ENCODE data around the gene TRABD2B.

TRABD2B gene

GRCh38 chr1:47993881-47994625 lies 3.1 kb downstream of the TRABD2B start:
- in situ Hi-C loops (cut with HindIII; ENCODE audit: low sequenced_read_pairs) = no loop called here
- H3K4me3 ChIP-seq (ENCODE audit: low read depth, low read length) = no peak overlapping the region
- DNase-seq (ENCODE audit: low read depth, low spot score) = no peak
- no peak for TF ChIP-seq CTCF (IDR thresholded peaks at IDR 0.05; ENCODE audit: low read depth, low read length)

GRCh38 chr1:47993416-47993740 lies 3.8 kb downstream of the TRABD2B start:
- no peak overlapping the region for H3K4me3 ChIP-seq (ENCODE audit: low read depth, low read length)
- in situ Hi-C loops (cut with HindIII; ENCODE audit: low sequenced_read_pairs) = no loop called here
- TF ChIP-seq CTCF (IDR thresholded peaks at IDR 0.05; ENCODE audit: low read depth, low read length) = no peak
- no peak for DNase-seq (ENCODE audit: low read depth, low spot score)

DNA sequence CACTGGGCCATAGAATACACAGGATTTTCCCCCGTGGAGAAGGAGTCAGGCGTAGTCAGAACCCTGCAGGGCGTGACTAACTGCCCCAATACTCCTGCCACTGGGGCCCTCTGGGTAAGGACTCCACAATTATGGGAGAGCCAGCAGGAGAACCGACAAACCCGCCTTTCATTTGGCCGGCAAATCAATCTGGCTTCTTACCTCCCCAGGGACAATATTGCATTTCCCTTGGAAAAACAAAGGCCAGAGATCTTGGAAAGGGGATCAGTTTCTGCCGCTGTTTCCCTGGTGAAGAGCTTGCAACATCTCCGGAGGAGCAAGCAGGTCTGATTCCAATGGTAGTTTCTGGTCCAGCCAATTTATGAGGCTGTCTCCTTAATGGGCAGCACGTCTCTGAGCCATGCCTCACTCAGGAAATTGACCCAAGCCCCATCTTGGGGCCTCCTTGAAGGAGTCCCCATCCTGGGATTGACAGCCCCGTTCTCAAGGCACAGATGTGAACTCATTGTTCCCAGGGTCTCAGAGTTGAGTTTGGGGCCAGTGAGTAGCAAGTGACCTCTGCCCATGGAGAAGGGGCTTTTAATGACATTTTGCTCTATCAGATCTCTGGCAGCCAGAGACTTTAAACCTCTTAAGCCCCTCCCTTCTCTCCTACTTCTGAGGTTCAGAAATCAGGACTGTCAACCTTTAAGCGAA lies 4.3 kb downstream of the TRABD2B start:
- in situ Hi-C loops (cut with HindIII; ENCODE audit: low sequenced_read_pairs) = no loop called here
- no peak for TF ChIP-seq CTCF (IDR thresholded peaks at IDR 0.05; ENCODE audit: low read depth, low read length)
- peak; percentile 58 for DNase-seq (ENCODE audit: low read depth, low spot score)
- no peak overlapping the region for H3K4me3 ChIP-seq (ENCODE audit: low read depth, low read length)

- H3K4me3 ChIP-seq (ENCODE audit: low read depth, low read length) = no peak overlapping the region
- no peak for TF ChIP-seq CTCF (IDR thresholded peaks at IDR 0.05; ENCODE audit: low read depth, low read length)
- in situ Hi-C loops (cut with HindIII; ENCODE audit: low sequenced_read_pairs) = no loop called here
- no peak for DNase-seq (ENCODE audit: low read depth, low spot score)
Observed at GRCh38 chr1:47991673-47992072, 5.5 kb downstream of the TRABD2B start.

DNA sequence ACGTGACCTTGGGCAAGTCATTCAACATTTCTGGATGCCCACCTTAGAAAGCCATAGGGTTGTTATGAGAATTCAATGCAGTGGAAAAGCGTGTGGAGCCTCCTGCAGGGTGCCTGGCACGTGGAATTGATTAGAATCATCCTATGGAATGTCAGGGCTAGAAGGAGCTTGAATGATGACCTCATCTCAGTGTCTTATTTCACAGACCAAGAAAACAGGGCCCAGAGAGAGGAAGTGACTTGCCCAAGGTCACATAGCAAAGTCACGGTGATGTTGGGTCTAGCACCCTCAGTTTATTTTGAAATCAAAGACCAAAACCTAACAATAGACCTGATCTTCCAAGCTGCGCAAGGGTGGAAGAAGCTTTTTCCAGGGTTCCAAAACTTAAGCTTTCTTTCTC lies 6.0 kb downstream of the TRABD2B start:
- in situ Hi-C loops (cut with HindIII; ENCODE audit: low sequenced_read_pairs) = no loop called here
- no peak for TF ChIP-seq CTCF (IDR thresholded peaks at IDR 0.05; ENCODE audit: low read depth, low read length)
- peak; percentile 64 for DNase-seq (ENCODE audit: low read depth, low spot score)
- no peak overlapping the region for H3K4me3 ChIP-seq (ENCODE audit: low read depth, low read length)

GRCh38 chr1:47990286-47990685 lies 6.9 kb downstream of the TRABD2B start:
- no peak for TF ChIP-seq CTCF (IDR thresholded peaks at IDR 0.05; ENCODE audit: low read depth, low read length)
- H3K4me3 ChIP-seq (ENCODE audit: low read depth, low read length) = no peak overlapping the region
- in situ Hi-C loops (cut with HindIII; ENCODE audit: low sequenced_read_pairs) = no loop called here
- DNase-seq (ENCODE audit: low read depth, low spot score) = no peak

All from astrocyte of the spinal cord (primary cell).